Measurements from ENCODE around the gene CDC42EP5. TPM values are rescaled to one million over a fixed set of nuclear protein-coding genes. Genes with fewer than 3 reads are reported as not detected.

Gene CDC42EP5
- polyA plus RNA-seq, 1 experiment = 22.5 TPM

DNA sequence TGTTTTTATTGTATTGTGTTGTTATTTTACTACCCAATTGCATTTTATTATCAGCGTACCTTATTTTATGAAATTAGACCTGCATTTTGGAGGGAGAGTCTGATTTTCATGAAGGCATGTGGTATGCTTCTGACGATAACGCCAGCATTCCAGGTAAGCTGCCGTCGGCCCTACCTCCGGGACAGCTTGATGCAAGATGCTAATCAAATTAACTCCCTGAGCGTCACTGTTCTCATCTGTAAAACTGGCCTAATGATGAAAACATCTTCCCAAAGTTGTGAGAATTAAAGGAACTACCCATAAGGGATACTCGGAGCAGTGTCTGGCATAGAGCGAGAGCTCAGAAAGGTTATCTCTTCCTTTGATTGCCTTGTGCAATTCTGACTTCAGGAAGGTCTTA, 16.7 kb upstream of the CDC42EP5 start:
- ChIA-PET CTCF (no interaction called here), POLR2A (no interaction called here)
- TF ChIP-seq, protein P1, sequence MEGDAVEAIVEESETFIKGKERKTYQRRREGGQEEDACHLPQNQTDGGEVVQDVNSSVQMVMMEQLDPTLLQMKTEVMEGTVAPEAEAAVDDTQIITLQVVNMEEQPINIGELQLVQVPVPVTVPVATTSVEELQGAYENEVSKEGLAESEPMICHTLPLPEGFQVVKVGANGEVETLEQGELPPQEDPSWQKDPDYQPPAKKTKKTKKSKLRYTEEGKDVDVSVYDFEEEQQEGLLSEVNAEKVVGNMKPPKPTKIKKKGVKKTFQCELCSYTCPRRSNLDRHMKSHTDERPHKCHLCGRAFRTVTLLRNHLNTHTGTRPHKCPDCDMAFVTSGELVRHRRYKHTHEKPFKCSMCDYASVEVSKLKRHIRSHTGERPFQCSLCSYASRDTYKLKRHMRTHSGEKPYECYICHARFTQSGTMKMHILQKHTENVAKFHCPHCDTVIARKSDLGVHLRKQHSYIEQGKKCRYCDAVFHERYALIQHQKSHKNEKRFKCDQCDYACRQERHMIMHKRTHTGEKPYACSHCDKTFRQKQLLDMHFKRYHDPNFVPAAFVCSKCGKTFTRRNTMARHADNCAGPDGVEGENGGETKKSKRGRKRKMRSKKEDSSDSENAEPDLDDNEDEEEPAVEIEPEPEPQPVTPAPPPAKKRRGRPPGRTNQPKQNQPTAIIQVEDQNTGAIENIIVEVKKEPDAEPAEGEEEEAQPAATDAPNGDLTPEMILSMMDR (IDR thresholded peaks at IDR 0.05; ENCODE audit: insufficient read depth, low read depth, low read length) = no peak
- Histone ChIP-seq H3K27me3 (ENCODE audit: control insufficient read depth, insufficient read depth, low read length) (no peaks in the 10 kb centered on the region), H3K4me3 (ENCODE audit: low read depth, low read length) (no peak overlapping the region), H3K36me3 (ENCODE audit: control insufficient read depth, insufficient read depth, low read length) (no peaks in the 10 kb centered on the region)
- no peak for DNase-seq (ENCODE audit: low read depth)

DNA sequence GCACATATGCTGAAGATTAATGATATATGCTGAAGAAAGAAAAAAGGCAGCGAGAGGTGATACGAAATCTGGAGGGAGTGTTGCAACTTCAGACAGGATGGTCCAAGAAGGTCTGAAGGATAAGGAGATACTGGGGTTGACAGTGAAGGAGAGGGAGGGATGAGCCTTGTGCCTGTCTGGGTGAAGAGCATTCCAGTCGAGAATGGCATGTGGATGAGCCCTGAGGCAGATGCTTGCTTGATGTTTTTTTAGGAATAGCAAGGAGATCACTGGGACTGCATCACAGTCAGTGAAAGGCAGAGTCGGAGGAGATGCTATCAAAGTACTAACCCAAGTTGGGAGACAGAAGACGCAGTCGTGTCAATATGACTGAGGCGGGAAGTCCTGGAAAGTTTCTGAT, 16.2 kb upstream of the CDC42EP5 start:
- TF ChIP-seq, protein P1 (IDR thresholded peaks at IDR 0.05; ENCODE audit: insufficient read depth, low read depth, low read length) = no peak
- H3K36me3 ChIP-seq (ENCODE audit: control insufficient read depth, insufficient read depth, low read length) = no peaks in the 10 kb centered on the region
- ChIA-PET CTCF (interaction anchor here (1.4 kb wide), 1 partner anchor 11 kb away, joined by 3 read pairs; no protein-coding TSS in a partner anchor), POLR2A (no interaction called here)
- no peaks in the 10 kb centered on the region for H3K27me3 ChIP-seq (ENCODE audit: control insufficient read depth, insufficient read depth, low read length)
- no peak for DNase-seq (ENCODE audit: low read depth)
- no peak overlapping the region for H3K4me3 ChIP-seq (ENCODE audit: low read depth, low read length)

DNA sequence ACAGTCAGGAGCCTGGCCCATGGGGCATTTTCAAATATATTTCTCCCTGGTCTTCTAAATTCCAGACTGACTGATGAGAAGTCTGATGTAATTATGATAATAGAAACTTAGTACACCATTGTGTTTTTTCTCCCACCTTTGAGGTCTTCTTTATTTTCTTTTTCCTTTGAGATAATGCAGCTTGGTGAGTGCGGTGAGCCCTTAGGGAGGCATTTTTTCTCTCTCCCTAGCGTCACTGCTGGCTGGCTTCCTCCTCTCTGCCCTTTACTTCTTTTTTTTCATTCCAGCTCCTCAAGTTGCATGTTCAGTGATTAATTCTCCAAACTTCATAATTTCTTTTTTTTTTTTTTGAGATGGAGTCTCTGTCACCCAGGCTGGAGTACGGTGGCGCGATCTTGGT, 12.8 kb upstream of the CDC42EP5 start:
- ChIA-PET CTCF (no interaction called here), POLR2A (no interaction called here)

GRCh38 chr19:54484451-54484850, 11.4 kb upstream of the CDC42EP5 start:
- Histone ChIP-seq H3K36me3 (ENCODE audit: control insufficient read depth, insufficient read depth, low read length) (no peaks in the 10 kb centered on the region), H3K27me3 (ENCODE audit: control insufficient read depth, insufficient read depth, low read length) (no peaks in the 10 kb centered on the region), H3K4me3 (ENCODE audit: low read depth, low read length) (no peak overlapping the region)
- no peak for DNase-seq (ENCODE audit: low read depth)
- POLR2A ChIA-PET = no interaction called here
- CTCF ChIA-PET = no interaction called here
- TF ChIP-seq, protein P1 (IDR thresholded peaks at IDR 0.05; ENCODE audit: insufficient read depth, low read depth, low read length) = no peak

More for the DNA sequence above, 12.8 kb upstream of the CDC42EP5 start:
- Histone ChIP-seq H3K36me3 (ENCODE audit: control insufficient read depth, insufficient read depth, low read length) (no peaks in the 10 kb centered on the region), H3K27me3 (ENCODE audit: control insufficient read depth, insufficient read depth, low read length) (no peaks in the 10 kb centered on the region), H3K4me3 (ENCODE audit: low read depth, low read length) (no peak overlapping the region)
- no peak for DNase-seq (ENCODE audit: low read depth)
- TF ChIP-seq, protein P1 (IDR thresholded peaks at IDR 0.05; ENCODE audit: insufficient read depth, low read depth, low read length) = no peak

GRCh38 chr19:54482889-54483288, 9.8 kb upstream of the CDC42EP5 start:
- CTCF ChIA-PET = no interaction called here
- no peak overlapping the region for H3K4me3 ChIP-seq (ENCODE audit: low read depth, low read length)
- POLR2A ChIA-PET = no interaction called here
- DNase-seq (ENCODE audit: low read depth) = no peak
- H3K36me3 ChIP-seq (ENCODE audit: control insufficient read depth, insufficient read depth, low read length) = no peaks in the 10 kb centered on the region
- no peaks in the 10 kb centered on the region for H3K27me3 ChIP-seq (ENCODE audit: control insufficient read depth, insufficient read depth, low read length)
- TF ChIP-seq, protein P1 (IDR thresholded peaks at IDR 0.05; ENCODE audit: insufficient read depth, low read depth, low read length) = no peak

All from BJ (cell line).